GM23338 (cell line): ENCODE results near the gene NOD1. TPM values are rescaled to one million over a fixed set of nuclear protein-coding genes. Genes with fewer than 3 reads are reported as not detected.

Experiments used
- ATAC-seq: fragments of 200-7000 bp; cut with Tn5 transposase; 3 replicates; pipeline ENCODE4 v1.9.1; 2020
- DNase-seq: peaks from one replicate; pipeline ENCODE4 v3.0.0-alpha.2; 2015; ENCODE audit warnings: low spot score
- H2AFZ ChIP-seq: fragments of 200-600 bp; sonication (generic); 2 replicates; pipeline ENCODE4 v1.8.0; 2016; ENCODE audit warnings: antibody characterized with exemption, mild to moderate bottlenecking, moderate library complexity
- H3F3A ChIP-seq: fragments of 200-600 bp; sonication (generic); replicated peaks from 2 replicates; pipeline ENCODE4 v1.8.0; 2017; ENCODE audit warnings: antibody characterized with exemption, mixed run types, low read depth
- H3K27ac ChIP-seq: fragments of 200-600 bp; sonication (generic); 2 replicates; pipeline ENCODE4 v1.6.1; 2016; ENCODE audit warnings: low read depth
- H3K27me3 ChIP-seq: fragments of 200-600 bp; sonication (generic); 2 replicates; pipeline ENCODE4 v1.8.0; 2016; ENCODE audit warnings: mild to moderate bottlenecking, mixed run types, moderate library complexity; ENCODE audit not compliant: insufficient read depth
- H3K36me3 ChIP-seq: fragments of 200-600 bp; sonication (generic); 2 replicates; pipeline ENCODE4 v1.8.0; 2016; ENCODE audit warnings: mild to moderate bottlenecking; ENCODE audit not compliant: insufficient read depth
- H3K4me1 ChIP-seq: fragments of 200-600 bp; sonication (generic); 2 replicates; pipeline ENCODE4 v1.8.0; 2016; ENCODE audit warnings: mild to moderate bottlenecking, moderate library complexity; ENCODE audit not compliant: insufficient read depth
- H3K4me2 ChIP-seq: fragments of 200-600 bp; sonication (generic); 2 replicates; pipeline ENCODE4 v1.7.1; 2017; ENCODE audit warnings: mixed run types
- H3K4me3 ChIP-seq: fragments of 200-600 bp; sonication (generic); 2 replicates; pipeline ENCODE4 v1.6.1; 2016; ENCODE audit warnings: mixed run types
- H3K79me2 ChIP-seq: fragments of 200-600 bp; sonication (generic); replicated peaks from 2 replicates; pipeline ENCODE4 v1.8.0; 2017; ENCODE audit warnings: mild to moderate bottlenecking; ENCODE audit not compliant: insufficient read depth
- H3K9me2 ChIP-seq: fragments of 200-600 bp; sonication (generic); 2 replicates; pipeline ENCODE4 v1.8.0; 2017; ENCODE audit not compliant: insufficient read depth
- H4K20me1 ChIP-seq: fragments of 200-600 bp; sonication (generic); replicated peaks from 2 replicates; pipeline ENCODE4 v1.8.0; 2017; ENCODE audit warnings: mild to moderate bottlenecking; ENCODE audit not compliant: insufficient read depth
- H3K27ac Mint-ChIP-seq: 2 replicates; pipeline ENCODE4 v1.8.0; 2020; ENCODE audit warnings: inconsistent platforms, mild to moderate bottlenecking, moderate library complexity, mixed read lengths
- H3K27me3 Mint-ChIP-seq: 3 replicates; pipeline ENCODE4 v1.8.0; 2022; ENCODE audit warnings: low read depth, mild to moderate bottlenecking, moderate library complexity, mixed read lengths, inconsistent platforms; ENCODE audit not compliant: insufficient read depth, poor library complexity
- H3K36me3 Mint-ChIP-seq: 3 replicates; pipeline ENCODE4 v1.8.0; 2021; ENCODE audit warnings: low read depth, mild to moderate bottlenecking, inconsistent platforms, moderate library complexity, mixed read lengths
- H3K4me1 Mint-ChIP-seq: 3 replicates; pipeline ENCODE4 v1.8.0; 2020; ENCODE audit warnings: mild to moderate bottlenecking, inconsistent platforms, mixed read lengths
- H3K4me3 Mint-ChIP-seq: 3 replicates; pipeline ENCODE4 v1.8.0; 2021; ENCODE audit warnings: moderate library complexity, mild to moderate bottlenecking, inconsistent platforms, mixed read lengths
- H3K9me3 Mint-ChIP-seq: 3 replicates; pipeline ENCODE4 v1.8.0; 2020; ENCODE audit warnings: moderate library complexity, mild to moderate bottlenecking, inconsistent platforms, mixed read lengths
- ETS1 ChIP-seq: IDR thresholded peaks from 2 replicates; pipeline ENCODE4 v1.6.1; 2016; ENCODE audit warnings: antibody characterized with exemption
- EZH2 ChIP-seq: fragments of 200-600 bp; sonication (generic); IDR thresholded peaks from one replicate; pipeline ENCODE4 v1.8.0; 2017; ENCODE audit warnings: antibody characterized with exemption, mild to moderate bottlenecking, low read depth; ENCODE audit not compliant: unreplicated experiment
- EZH2phosphoT487 ChIP-seq: fragments of 200-600 bp; sonication (generic); IDR thresholded peaks from one replicate; pipeline ENCODE4 v1.8.1; 2018; ENCODE audit warnings: antibody characterized with exemption; ENCODE audit not compliant: unreplicated experiment
- JUNB ChIP-seq: IDR thresholded peaks from one replicate; pipeline ENCODE4 v1.6.1; 2016; ENCODE audit warnings: antibody characterized with exemption; ENCODE audit not compliant: unreplicated experiment
- POLR2AphosphoS5 ChIP-seq: IDR thresholded peaks from 2 replicates; pipeline ENCODE4 v1.6.1; 2016; ENCODE audit warnings: antibody characterized with exemption, low read depth
- REST ChIP-seq: IDR thresholded peaks from one replicate; pipeline ENCODE4 v1.6.1; 2018; ENCODE audit warnings: antibody characterized with exemption; ENCODE audit not compliant: unreplicated experiment
- polyA plus RNA-seq: library from polyadenylated mRNA; unstranded; fragments of >200 nt; fragmentation: Nextera tagmentation; extraction: Ambion mirVana; gene quantifications from 2 replicates; pipeline ENCODE4 v1.2.1, GENCODE V29; 2016
- total RNA-seq: library from RNA; depleted of rRNA; stranded (reverse); fragments of >200 nt; shearing (Covaris generic); gene quantifications from 2 replicates; pipeline ENCODE4 v1.2.3, GENCODE V29; 2014

The NOD1 gene
- total and polyA plus RNA-seq, 2 experiments from 2014 or later: 2.1 to 7.3 TPM

GRCh38 chr7:30462179-30462578 lies 16.4 kb downstream of the NOD1 start:
- no peaks in the 10 kb centered on the region for H4K20me1 ChIP-seq
- H3K4me1 ChIP-seq: no peaks in the 10 kb centered on the region
- Mint-ChIP-seq H3K36me3 (no peaks in the 10 kb centered on the region), H3K4me3 (no peak overlapping the region), H3K4me1 (peaks cover 13% of the 10 kb centered on the region), H3K27me3 (peaks cover 7% of the 10 kb centered on the region), H3K27ac (no peak overlapping the region), H3K9me3 (no peaks in the 10 kb centered on the region)
- no peak overlapping the region for H3K4me2 ChIP-seq
- H3K79me2 ChIP-seq: no peaks in the 10 kb centered on the region
- H3K36me3 ChIP-seq: no peaks in the 10 kb centered on the region; the same call in 1 of the 2 replicates
- H3F3A ChIP-seq: no peaks in the 10 kb centered on the region
- H2AFZ ChIP-seq: no peak overlapping the region
- ATAC-seq: no peak
- H3K27me3 ChIP-seq: no peaks in the 10 kb centered on the region
- no peak overlapping the region for H3K4me3 ChIP-seq
- H3K9me2 ChIP-seq: no peaks in the 10 kb centered on the region
- H3K27ac ChIP-seq: no peak overlapping the region
- DNase-seq: no peak
- TF ChIP-seq EZH2phosphoT487: no peak

- DNase-seq (no peak), ATAC-seq (no peak)
- TF ChIP-seq POLR2AphosphoS5 (no peak), REST (no peak), ETS1 (no peak), EZH2 (no peak), JUNB (no peak)
- Histone ChIP-seq H3K4me1 (no peaks in the 10 kb centered on the region), H3K4me3 (no peak overlapping the region), H3K27me3 (no peaks in the 10 kb centered on the region), H2AFZ (no peak overlapping the region), H4K20me1 (no peaks in the 10 kb centered on the region), H3K27ac (no peak overlapping the region), H3K36me3 (no peaks in the 10 kb centered on the region; the same call in 1 of the 2 replicates), H3K79me2 (no peaks in the 10 kb centered on the region), H3K9me2 (no peaks in the 10 kb centered on the region), H3K4me2 (no peak overlapping the region), H3F3A (no peaks in the 10 kb centered on the region)
- peaks cover 9% of the 10 kb centered on the region for H3K4me1 Mint-ChIP-seq
- H3K9me3 Mint-ChIP-seq: no peaks in the 10 kb centered on the region
- H3K27ac Mint-ChIP-seq: no peak overlapping the region
- peaks cover 4% of the 10 kb centered on the region; the same call in 1 of the 3 replicates for H3K36me3 Mint-ChIP-seq
- peaks cover 7% of the 10 kb centered on the region for H3K27me3 Mint-ChIP-seq
- H3K4me3 Mint-ChIP-seq: no peak overlapping the region
Measured at GRCh38 chr7:30460246-30460633, 18.3 kb downstream of the NOD1 start.
